Measurements from ENCODE around the gene UCKL1.
"Not testable (repeated sequence)": the region's sequence is repeated elsewhere in the genome, so short reads cannot be mapped to it uniquely, and the experiment has no call there.

Gene UCKL1

GRCh38 chr20:63917811-63918210, 38.4 kb downstream of the UCKL1 start:
- no peak for DNase-seq

- not testable (repeated sequence) for DNase-seq
These were observed 39.8 kb downstream of the UCKL1 start for GRCh38 chr20:63916371-63916939.

GRCh38 chr20:63915471-63915870, 40.7 kb downstream of the UCKL1 start:
- DNase-seq = no peak

GRCh38 chr20:63913768-63914167, 42.4 kb downstream of the UCKL1 start:
- no peak for DNase-seq

GRCh38 chr20:63911176-63911575, 45.0 kb downstream of the UCKL1 start:
- no peak for DNase-seq

GRCh38 chr20:63908008-63908682, 48.1 kb downstream of the UCKL1 start:
- DNase-seq = no peak

- no peak for DNase-seq
These were observed 52.2 kb downstream of the UCKL1 start for GRCh38 chr20:63903796-63904561.

GRCh38 chr20:63900413-63900812, 55.8 kb downstream of the UCKL1 start:
- no peak for DNase-seq

- DNase-seq = no peak
These were observed 57.2 kb downstream of the UCKL1 start for GRCh38 chr20:63898882-63899558.

GRCh38 chr20:63897978-63898561, 58.1 kb downstream of the UCKL1 start:
- DNase-seq = no peak

GRCh38 chr20:63896264-63897105, 59.7 kb downstream of the UCKL1 start:
- no peak for DNase-seq

GRCh38 chr20:63895952-63896263, 60.3 kb downstream of the UCKL1 start:
- DNase-seq = no peak

GRCh38 chr20:63895202-63895951, 60.8 kb downstream of the UCKL1 start:
- no peak for DNase-seq

GRCh38 chr20:63894358-63895201, 61.6 kb downstream of the UCKL1 start, which contains the start of gene DNAJC5:
Gene DNAJC5, plus strand, starts transcription at chr20:63895126. Its CDS starts 33,220 bp downstream, at chr20:63928346.
- peak; percentile 96 for DNase-seq

- DNase-seq = no peak
These were observed 62.2 kb downstream of the UCKL1 start for GRCh38 chr20:63893999-63894357.

GRCh38 chr20:63892402-63892801, 63.8 kb downstream of the UCKL1 start:
- no peak for DNase-seq

GRCh38 chr20:63891061-63892002, 64.9 kb downstream of the UCKL1 start:
- DNase-seq = no peak

- no peak for DNase-seq
These were observed 65.6 kb downstream of the UCKL1 start for GRCh38 chr20:63890616-63891015.

- no peak for DNase-seq
These were observed 66.0 kb downstream of the UCKL1 start for GRCh38 chr20:63890201-63890576.

All from activated gamma-delta T cell (primary cell).